HepG2 (cell line): ENCODE data around the gene CADM4.

ENCODE experiments used
- MLX ChIP-seq: IDR thresholded peaks from 2 replicates; pipeline ENCODE4 v1.6.1; 2016
- RFX5 ChIP-seq: IDR thresholded peaks from 2 replicates; pipeline ENCODE4 v1.6.1; 2011; ENCODE audit warnings: low read depth, low read length, improper control_type of control experiment
- SIN3B ChIP-seq: fragments of 150-350 bp; IDR thresholded peaks from 2 replicates; pipeline ENCODE4 v1.6.1; 2014; ENCODE audit warnings: low read length
- ZNF337 ChIP-seq: sonication (generic); formaldehyde crosslinking; IDR thresholded peaks from 2 replicates; pipeline ENCODE4 v1.5.1; 2020; ENCODE audit warnings: missing genetic modification reagents, low read depth, mild to moderate bottlenecking, borderline replicate concordance
- ZNF33A ChIP-seq: sonication (generic); formaldehyde crosslinking; IDR thresholded peaks from 2 replicates; pipeline ENCODE4 v1.5.1; 2020; ENCODE audit warnings: missing genetic modification reagents, mild to moderate bottlenecking, moderate library complexity, borderline replicate concordance
- ZNF558 ChIP-seq: sonication (generic); formaldehyde crosslinking; IDR thresholded peaks from 2 replicates; pipeline ENCODE4 v1.9.0; 2022; ENCODE audit warnings: mild to moderate bottlenecking, missing genetic modification reagents, borderline replicate concordance

- no peak for TF ChIP-seq RFX5
- TF ChIP-seq SIN3B: no peak
- no peak for TF ChIP-seq ZNF337 (CRISPR knock-in tag)
- no peak for TF ChIP-seq ZNF558 (CRISPR knock-in tag)
- no peak for TF ChIP-seq MLX (CRISPR knock-in tag)
- no peak for TF ChIP-seq ZNF33A (CRISPR knock-in tag)
Measured at GRCh38 chr19:43592800-43593350, 46.8 kb downstream of the CADM4 start.
